CD4-positive, alpha-beta T cell treated with Interleukin-17A for 1 hour (primary cell): Measurements from ENCODE around the gene PFKFB3.
"Not testable (repeated sequence)": the region's sequence is repeated elsewhere in the genome, so short reads cannot be mapped to it uniquely, and the experiment has no call there.

ENCODE experiments used
- DNase-seq: peaks from one replicate; pipeline ENCODE4 v3.0.0-alpha.2; 2020

PFKFB3 gene

DNA sequence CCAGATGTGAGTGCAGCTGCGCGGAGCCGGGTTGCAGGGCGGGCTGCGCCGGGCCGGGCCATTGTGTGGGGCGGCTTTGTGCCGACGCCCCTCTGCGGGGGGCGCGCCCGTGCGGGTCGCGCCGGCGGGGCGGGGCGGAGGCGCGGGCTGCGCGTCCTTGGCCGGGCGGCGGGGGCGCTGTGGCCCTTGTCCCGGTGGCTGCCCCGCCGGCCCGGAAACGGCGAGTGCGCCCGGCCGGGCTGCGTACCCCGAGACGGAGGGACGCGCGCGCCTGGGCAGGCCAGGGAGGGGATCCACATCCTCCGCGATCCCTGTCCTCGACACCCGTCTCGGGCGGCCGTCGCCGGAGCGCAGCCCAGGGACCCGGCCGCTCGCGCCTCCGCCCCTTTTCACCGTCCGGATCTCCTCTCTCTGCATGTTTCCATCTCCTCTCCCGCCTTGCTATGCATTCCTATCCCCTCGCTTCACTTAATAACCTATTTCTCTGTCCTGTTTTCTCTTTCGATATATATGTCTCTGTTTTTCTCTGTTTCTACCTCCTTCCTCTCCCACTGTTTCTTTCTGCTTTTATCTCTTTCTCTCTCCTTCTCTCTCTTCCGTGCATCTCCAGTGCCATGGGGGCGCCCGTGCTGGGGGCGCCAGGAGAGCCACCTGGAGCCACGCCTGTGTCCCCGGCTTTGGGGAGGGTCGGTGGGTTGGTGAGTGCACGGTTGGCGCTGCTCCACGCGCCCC lies 765 bp downstream of the PFKFB3 start:
- peak; percentile 44 for DNase-seq

DNA sequence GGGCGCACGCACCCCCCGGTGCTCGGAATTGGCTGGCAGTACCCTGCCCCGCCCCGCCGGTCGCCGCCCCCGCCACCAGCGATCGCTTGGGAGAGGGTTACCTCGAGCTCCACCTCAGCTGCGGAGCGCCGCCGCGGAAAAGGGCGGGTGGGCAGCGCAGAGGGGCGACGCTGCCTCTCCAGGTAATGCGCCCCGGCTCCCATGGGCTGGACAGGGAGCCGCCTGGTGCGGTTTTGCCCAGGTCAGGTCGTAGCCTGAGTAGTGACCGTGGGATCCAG lies 1.3 kb downstream of the PFKFB3 start:
- peak; percentile 38 for DNase-seq

GRCh38 chr10:6204341-6205191 lies 1.8 kb downstream of the PFKFB3 start:
- no peak for DNase-seq

DNA sequence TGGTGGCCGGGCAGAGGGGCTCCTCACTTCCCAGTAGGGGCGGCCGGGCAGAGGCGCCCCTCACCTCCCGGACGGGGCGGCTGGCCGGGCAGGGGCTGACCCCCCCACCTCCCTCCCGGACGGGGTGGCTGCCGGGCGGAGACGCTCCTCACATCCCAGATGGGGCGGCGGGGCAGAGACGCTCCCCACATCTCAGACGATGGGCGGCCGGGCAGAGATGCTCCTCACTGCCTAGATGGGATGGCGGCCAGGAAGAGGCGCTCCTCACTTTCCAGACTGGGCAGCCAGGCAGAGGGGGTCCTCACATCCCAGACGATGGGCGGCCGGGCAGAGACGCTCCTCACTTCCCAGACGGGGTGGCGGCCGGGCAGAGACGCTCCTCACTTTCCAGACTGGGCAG lies 3.8 kb downstream of the PFKFB3 start:
- DNase-seq, result not testable (repeated sequence)

- no peak for DNase-seq
Observed at GRCh38 chr10:6207658-6208057, 4.9 kb downstream of the PFKFB3 start.

DNA sequence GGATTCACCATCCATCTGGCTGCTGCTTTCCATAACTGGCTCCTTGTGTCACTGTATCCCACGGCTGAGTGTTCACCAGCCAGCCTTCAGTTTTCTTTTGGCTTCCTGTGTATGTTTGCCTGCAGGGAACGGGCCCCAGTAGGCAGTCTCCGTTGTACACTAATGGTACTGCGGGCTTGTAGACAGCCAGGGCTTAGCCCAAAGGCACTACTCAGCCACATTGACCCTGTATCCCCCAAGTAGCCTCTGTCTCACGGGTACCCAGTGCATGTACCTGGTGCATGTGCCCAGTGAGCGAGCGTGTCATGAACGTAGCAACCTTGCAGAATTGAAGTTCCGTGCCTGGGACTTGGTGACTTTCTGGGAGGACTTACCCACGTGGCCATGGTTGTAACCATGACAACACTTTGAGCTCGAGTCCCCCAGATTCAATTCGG lies 6.1 kb downstream of the PFKFB3 start:
- DNase-seq, result no peak

DNA sequence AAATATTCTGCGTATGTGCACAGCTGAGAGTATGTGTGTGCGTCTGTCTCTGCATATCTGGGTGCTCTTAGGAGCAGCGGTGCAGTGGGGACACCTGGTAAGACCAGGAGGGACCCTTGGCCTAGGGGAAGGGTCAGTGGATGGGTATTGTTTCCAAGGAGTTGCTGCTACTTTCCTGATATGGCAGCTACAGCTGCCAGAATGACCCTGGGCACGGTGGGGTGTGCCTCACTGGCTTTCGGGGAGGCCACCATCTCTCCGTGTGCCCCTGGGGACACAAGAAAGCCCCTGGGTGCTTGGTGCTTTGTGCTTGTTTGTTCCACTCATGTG lies 8.6 kb downstream of the PFKFB3 start:
- no peak for DNase-seq

DNA sequence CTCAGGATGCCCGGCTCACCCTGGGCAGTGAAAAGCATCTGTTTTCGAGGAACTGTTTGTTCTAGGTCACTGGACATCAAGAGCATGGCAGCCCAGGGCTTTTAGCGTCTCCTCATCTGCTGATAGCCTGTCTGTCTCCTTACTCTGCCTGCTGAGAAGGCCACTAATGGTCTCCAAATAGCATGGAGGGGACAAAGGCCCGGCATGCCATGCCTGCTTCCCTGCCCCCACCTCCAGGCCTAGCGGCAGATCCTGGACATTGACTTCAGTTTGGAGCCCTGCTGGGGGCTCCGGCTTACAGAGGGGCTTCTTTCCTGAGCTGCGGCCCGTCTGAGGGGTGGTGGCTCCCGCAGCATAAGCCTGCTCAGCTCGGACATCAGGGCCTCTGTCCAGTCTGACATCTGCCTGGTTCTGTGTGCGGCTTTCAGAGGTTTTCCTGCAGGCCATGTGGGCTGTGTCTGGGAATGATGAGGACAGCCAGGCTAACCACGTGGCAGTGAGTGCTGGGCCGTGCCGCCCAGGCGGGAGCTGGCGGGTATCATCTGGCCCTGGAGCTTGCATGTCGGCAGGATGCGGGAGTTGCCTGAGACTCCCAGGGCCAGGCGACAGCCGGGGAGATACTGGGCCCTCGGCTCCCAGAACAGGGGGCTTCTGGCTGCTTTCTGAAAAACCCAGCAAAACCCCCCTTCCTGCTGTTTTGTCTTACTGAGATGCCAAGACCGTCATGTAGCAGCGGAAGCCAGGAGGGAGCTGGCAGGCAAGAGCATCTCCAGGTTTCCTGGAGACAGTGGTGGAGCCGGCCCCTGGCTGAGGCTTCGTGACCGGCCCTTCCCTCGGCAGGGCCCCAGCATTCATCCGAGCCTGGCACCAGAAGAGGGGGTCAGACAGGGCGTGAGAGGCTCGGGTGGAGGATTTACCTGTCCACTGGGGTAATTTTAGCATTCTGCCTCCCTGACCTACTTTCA lies 9.2 kb downstream of the PFKFB3 start:
- no peak for DNase-seq

DNA sequence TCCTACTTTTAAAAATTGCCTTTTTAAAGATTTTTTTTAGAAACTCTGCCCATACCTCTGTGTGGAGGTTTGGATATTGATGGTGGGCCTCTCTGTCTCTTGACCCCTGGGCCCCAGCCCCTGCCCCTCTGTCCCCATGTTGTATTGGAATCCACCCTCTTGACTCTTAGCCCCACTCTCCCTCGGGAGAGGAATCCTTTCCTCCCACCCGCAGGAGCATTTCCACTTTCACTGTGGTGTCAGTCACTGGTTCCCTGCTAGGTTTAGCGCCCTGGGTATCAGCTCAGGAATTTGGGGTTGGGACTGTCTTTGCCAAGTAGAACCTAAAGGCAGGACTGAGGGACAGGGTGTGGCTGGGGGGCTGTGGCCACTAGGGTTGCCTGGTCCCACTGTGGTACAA lies 10.1 kb downstream of the PFKFB3 start:
- DNase-seq, result no peak

- DNase-seq, result no peak
Observed at GRCh38 chr10:6213257-6213905, 10.6 kb downstream of the PFKFB3 start.

DNA sequence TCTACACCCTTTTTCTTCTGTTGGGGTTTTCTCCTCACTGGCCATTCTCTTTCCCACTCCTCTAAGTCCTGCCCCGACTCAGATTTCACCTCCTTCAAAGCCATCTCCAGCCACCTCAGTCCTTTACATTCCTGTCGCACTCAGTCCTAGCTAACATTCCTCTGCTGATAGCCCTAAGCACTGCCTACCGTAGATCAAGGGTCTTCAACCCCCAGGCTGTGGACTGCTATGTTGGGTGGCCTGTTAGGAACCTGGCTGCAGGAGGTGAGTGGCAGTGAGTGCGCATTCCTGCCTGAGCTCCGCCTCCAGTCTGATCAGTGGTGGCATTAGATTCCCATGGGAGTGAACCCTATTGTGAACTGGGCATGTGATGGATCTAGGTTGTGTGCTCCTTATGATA lies 11.2 kb downstream of the PFKFB3 start:
- DNase-seq, result no peak

GRCh38 chr10:6214612-6215011 lies 11.9 kb downstream of the PFKFB3 start:
- no peak for DNase-seq

- no peak for DNase-seq
Observed at GRCh38 chr10:6215241-6215640, 12.5 kb downstream of the PFKFB3 start.

DNA sequence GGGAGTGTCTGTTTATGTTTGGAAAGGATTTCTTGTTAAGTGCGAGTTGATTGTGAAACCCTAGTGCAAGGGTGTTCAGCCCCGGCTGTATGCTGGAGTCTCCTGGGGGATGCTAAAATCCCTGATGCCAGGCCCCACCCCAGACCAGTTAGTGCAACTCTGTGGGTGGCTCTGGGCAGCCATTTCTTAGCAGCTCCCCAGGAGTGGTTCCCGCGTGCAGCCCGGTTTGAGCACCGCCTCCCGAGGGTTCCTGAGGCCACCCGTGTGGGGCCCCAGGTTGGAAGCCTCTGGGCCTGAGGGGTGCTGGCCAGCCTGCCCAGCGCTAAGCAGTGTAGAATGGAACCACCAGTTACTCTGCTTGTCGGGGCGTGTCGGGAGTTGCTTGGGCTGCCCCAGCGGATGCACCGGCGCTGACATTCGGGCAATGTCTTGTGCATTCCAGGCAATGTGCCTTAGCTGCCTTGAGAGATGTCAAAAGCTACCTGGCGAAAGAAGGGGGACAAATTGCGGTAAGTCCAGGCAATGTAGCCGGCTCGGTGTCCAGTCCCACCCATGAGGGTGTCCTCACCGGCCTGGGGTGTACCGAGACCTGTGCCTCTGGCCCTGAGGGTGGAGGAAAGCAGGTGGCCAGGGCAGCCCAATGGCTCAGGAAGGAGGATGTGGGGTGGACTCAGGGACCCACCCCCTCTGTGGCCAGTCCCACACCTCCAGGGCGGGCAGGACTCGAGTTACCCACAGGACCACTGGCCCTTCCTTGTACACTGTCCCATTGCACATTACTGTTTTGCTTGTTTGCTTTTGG lies 13.2 kb downstream of the PFKFB3 start:
- DNase-seq, result no peak

DNA sequence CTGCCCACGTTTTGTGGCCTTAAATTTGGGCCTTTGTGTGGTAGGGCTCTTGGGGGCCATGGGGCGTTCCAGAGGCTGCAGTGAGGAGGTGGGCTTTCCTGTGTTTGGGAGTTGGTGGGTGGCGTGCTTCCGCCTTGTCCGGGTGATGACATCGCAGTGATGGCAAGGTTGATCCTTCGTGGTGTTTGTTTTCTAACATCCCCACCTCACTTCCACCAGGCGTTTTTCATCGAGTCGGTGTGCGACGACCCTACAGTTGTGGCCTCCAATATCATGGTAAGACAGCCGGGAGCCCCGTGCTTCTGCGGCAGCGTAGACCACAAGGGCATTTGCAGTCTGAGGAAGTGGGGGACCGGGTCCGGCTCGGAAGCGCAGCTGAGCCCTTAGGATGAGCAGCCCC lies 14.2 kb downstream of the PFKFB3 start:
- no peak for DNase-seq

DNA sequence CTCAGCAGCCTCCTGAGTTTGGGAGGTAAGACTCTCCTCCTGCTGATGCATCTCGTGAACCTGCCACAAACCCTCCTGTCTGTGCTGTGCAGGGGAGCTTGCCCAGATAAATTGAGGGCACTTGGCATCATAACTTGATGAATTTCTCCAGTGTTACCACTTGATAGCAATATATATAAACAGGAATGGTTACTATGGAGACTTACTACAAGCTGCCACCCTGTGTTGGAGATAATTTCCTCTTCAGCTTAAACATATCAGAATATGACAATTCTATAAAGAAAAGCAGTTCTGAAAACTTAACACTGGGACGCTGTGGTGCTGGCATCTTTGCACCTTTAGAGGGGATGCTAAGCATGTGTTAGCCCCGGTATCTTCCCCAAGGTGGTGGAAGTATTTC lies 14.9 kb downstream of the PFKFB3 start:
- DNase-seq, result no peak

GRCh38 chr10:6218692-6219493 lies 16.2 kb downstream of the PFKFB3 start:
- no peak for DNase-seq

DNA sequence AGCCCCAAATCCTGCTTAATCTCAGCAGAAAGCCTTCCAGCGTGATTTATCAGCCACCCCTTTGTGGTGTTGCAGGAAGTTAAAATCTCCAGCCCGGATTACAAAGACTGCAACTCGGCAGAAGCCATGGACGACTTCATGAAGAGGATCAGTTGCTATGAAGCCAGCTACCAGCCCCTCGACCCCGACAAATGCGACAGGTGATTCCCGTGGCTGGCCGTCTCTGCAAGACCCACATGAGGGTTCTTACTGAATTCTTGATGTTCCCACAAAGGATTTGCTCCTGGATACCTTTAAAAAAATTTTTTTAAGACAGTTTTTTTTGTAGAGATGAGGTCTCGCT lies 16.7 kb downstream of the PFKFB3 start:
- no peak for DNase-seq

GRCh38 chr10:6220418-6221191 lies 17.9 kb downstream of the PFKFB3 start:
- DNase-seq, result no peak

GRCh38 chr10:6221192-6221940 lies 18.6 kb downstream of the PFKFB3 start:
- DNase-seq, result no peak
